GM23338 (cell line): ENCODE data around the gene SLC39A11. TPM values are rescaled to one million over a fixed set of nuclear protein-coding genes. Genes with fewer than 3 reads are reported as not detected.

Experiments used
- ATAC-seq: fragments of 200-7000 bp; cut with Tn5 transposase; 3 replicates; pipeline ENCODE4 v1.9.1; 2020
- DNase-seq: peaks from one replicate; pipeline ENCODE4 v3.0.0-alpha.2; 2015; ENCODE audit warnings: low spot score
- H2AFZ ChIP-seq: fragments of 200-600 bp; sonication (generic); 2 replicates; pipeline ENCODE4 v1.8.0; 2016; ENCODE audit warnings: antibody characterized with exemption, mild to moderate bottlenecking, moderate library complexity
- H3F3A ChIP-seq: fragments of 200-600 bp; sonication (generic); replicated peaks from 2 replicates; pipeline ENCODE4 v1.8.0; 2017; ENCODE audit warnings: antibody characterized with exemption, mixed run types, low read depth
- H3K27ac ChIP-seq: fragments of 200-600 bp; sonication (generic); 2 replicates; pipeline ENCODE4 v1.6.1; 2016; ENCODE audit warnings: low read depth
- H3K27me3 ChIP-seq: fragments of 200-600 bp; sonication (generic); 2 replicates; pipeline ENCODE4 v1.8.0; 2016; ENCODE audit warnings: mild to moderate bottlenecking, mixed run types, moderate library complexity; ENCODE audit not compliant: insufficient read depth
- H3K36me3 ChIP-seq: fragments of 200-600 bp; sonication (generic); 2 replicates; pipeline ENCODE4 v1.8.0; 2016; ENCODE audit warnings: mild to moderate bottlenecking; ENCODE audit not compliant: insufficient read depth
- H3K4me1 ChIP-seq: fragments of 200-600 bp; sonication (generic); 2 replicates; pipeline ENCODE4 v1.8.0; 2016; ENCODE audit warnings: mild to moderate bottlenecking, moderate library complexity; ENCODE audit not compliant: insufficient read depth
- H3K4me2 ChIP-seq: fragments of 200-600 bp; sonication (generic); 2 replicates; pipeline ENCODE4 v1.7.1; 2017; ENCODE audit warnings: mixed run types
- H3K4me3 ChIP-seq: fragments of 200-600 bp; sonication (generic); 2 replicates; pipeline ENCODE4 v1.6.1; 2016; ENCODE audit warnings: mixed run types
- H3K79me2 ChIP-seq: fragments of 200-600 bp; sonication (generic); replicated peaks from 2 replicates; pipeline ENCODE4 v1.8.0; 2017; ENCODE audit warnings: mild to moderate bottlenecking; ENCODE audit not compliant: insufficient read depth
- H3K9me2 ChIP-seq: fragments of 200-600 bp; sonication (generic); 2 replicates; pipeline ENCODE4 v1.8.0; 2017; ENCODE audit not compliant: insufficient read depth
- H4K20me1 ChIP-seq: fragments of 200-600 bp; sonication (generic); replicated peaks from 2 replicates; pipeline ENCODE4 v1.8.0; 2017; ENCODE audit warnings: mild to moderate bottlenecking; ENCODE audit not compliant: insufficient read depth
- H3K27ac Mint-ChIP-seq: 2 replicates; pipeline ENCODE4 v1.8.0; 2020; ENCODE audit warnings: inconsistent platforms, mild to moderate bottlenecking, moderate library complexity, mixed read lengths
- H3K27me3 Mint-ChIP-seq: 3 replicates; pipeline ENCODE4 v1.8.0; 2022; ENCODE audit warnings: low read depth, mild to moderate bottlenecking, moderate library complexity, mixed read lengths, inconsistent platforms; ENCODE audit not compliant: insufficient read depth, poor library complexity
- H3K36me3 Mint-ChIP-seq: 3 replicates; pipeline ENCODE4 v1.8.0; 2021; ENCODE audit warnings: low read depth, mild to moderate bottlenecking, inconsistent platforms, moderate library complexity, mixed read lengths
- H3K4me1 Mint-ChIP-seq: 3 replicates; pipeline ENCODE4 v1.8.0; 2020; ENCODE audit warnings: mild to moderate bottlenecking, inconsistent platforms, mixed read lengths
- H3K4me3 Mint-ChIP-seq: 3 replicates; pipeline ENCODE4 v1.8.0; 2021; ENCODE audit warnings: moderate library complexity, mild to moderate bottlenecking, inconsistent platforms, mixed read lengths
- H3K9me3 Mint-ChIP-seq: 3 replicates; pipeline ENCODE4 v1.8.0; 2020; ENCODE audit warnings: moderate library complexity, mild to moderate bottlenecking, inconsistent platforms, mixed read lengths
- EZH2 ChIP-seq: fragments of 200-600 bp; sonication (generic); IDR thresholded peaks from one replicate; pipeline ENCODE4 v1.8.0; 2017; ENCODE audit warnings: antibody characterized with exemption, mild to moderate bottlenecking, low read depth; ENCODE audit not compliant: unreplicated experiment
- EZH2phosphoT487 ChIP-seq: fragments of 200-600 bp; sonication (generic); IDR thresholded peaks from one replicate; pipeline ENCODE4 v1.8.1; 2018; ENCODE audit warnings: antibody characterized with exemption; ENCODE audit not compliant: unreplicated experiment
- JUNB ChIP-seq: IDR thresholded peaks from one replicate; pipeline ENCODE4 v1.6.1; 2016; ENCODE audit warnings: antibody characterized with exemption; ENCODE audit not compliant: unreplicated experiment
- NANOG ChIP-seq: IDR thresholded peaks from 2 replicates; pipeline ENCODE4 v1.6.1; 2016; ENCODE audit warnings: antibody characterized with exemption, borderline replicate concordance
- POLR2AphosphoS5 ChIP-seq: IDR thresholded peaks from 2 replicates; pipeline ENCODE4 v1.6.1; 2016; ENCODE audit warnings: antibody characterized with exemption, low read depth
- STAT1 ChIP-seq: IDR thresholded peaks from one replicate; pipeline ENCODE4 v1.6.1; 2016; ENCODE audit warnings: antibody characterized with exemption; ENCODE audit not compliant: unreplicated experiment
- ZNF114 ChIP-seq: fragments of 250-450 bp; sonication (Bioruptor Pico); IDR thresholded peaks from 2 replicates; pipeline ENCODE4 v1.5.0; 2020; ENCODE audit warnings: mild to moderate bottlenecking, moderate library complexity
- ZNF331 ChIP-seq: fragments of 250-450 bp; sonication (Bioruptor Pico); IDR thresholded peaks from 2 replicates; pipeline ENCODE4 v1.5.0; 2020; ENCODE audit warnings: low read depth, mild to moderate bottlenecking, moderate library complexity
- polyA plus RNA-seq: library from polyadenylated mRNA; unstranded; fragments of >200 nt; fragmentation: Nextera tagmentation; extraction: Ambion mirVana; gene quantifications from 2 replicates; pipeline ENCODE4 v1.2.1, GENCODE V29; 2016
- total RNA-seq: library from RNA; depleted of rRNA; stranded (reverse); fragments of >200 nt; shearing (Covaris generic); gene quantifications from 2 replicates; pipeline ENCODE4 v1.2.3, GENCODE V29; 2014
- TF ChIP-seq, protein P1 (sequence below): fragments of 250-450 bp; sonication (Bioruptor Pico); IDR thresholded peaks from 2 replicates; pipeline ENCODE4 v1.5.0; 2020; ENCODE audit warnings: mild to moderate bottlenecking, moderate library complexity

Gene SLC39A11
- total and polyA plus RNA-seq, 2 experiments from 2014 or later, result 10.8 to 18.1 TPM

GRCh38 chr17:72935984-72936383, 156.5 kb downstream of the SLC39A11 start (continued):
- TF ChIP-seq, protein P1, sequence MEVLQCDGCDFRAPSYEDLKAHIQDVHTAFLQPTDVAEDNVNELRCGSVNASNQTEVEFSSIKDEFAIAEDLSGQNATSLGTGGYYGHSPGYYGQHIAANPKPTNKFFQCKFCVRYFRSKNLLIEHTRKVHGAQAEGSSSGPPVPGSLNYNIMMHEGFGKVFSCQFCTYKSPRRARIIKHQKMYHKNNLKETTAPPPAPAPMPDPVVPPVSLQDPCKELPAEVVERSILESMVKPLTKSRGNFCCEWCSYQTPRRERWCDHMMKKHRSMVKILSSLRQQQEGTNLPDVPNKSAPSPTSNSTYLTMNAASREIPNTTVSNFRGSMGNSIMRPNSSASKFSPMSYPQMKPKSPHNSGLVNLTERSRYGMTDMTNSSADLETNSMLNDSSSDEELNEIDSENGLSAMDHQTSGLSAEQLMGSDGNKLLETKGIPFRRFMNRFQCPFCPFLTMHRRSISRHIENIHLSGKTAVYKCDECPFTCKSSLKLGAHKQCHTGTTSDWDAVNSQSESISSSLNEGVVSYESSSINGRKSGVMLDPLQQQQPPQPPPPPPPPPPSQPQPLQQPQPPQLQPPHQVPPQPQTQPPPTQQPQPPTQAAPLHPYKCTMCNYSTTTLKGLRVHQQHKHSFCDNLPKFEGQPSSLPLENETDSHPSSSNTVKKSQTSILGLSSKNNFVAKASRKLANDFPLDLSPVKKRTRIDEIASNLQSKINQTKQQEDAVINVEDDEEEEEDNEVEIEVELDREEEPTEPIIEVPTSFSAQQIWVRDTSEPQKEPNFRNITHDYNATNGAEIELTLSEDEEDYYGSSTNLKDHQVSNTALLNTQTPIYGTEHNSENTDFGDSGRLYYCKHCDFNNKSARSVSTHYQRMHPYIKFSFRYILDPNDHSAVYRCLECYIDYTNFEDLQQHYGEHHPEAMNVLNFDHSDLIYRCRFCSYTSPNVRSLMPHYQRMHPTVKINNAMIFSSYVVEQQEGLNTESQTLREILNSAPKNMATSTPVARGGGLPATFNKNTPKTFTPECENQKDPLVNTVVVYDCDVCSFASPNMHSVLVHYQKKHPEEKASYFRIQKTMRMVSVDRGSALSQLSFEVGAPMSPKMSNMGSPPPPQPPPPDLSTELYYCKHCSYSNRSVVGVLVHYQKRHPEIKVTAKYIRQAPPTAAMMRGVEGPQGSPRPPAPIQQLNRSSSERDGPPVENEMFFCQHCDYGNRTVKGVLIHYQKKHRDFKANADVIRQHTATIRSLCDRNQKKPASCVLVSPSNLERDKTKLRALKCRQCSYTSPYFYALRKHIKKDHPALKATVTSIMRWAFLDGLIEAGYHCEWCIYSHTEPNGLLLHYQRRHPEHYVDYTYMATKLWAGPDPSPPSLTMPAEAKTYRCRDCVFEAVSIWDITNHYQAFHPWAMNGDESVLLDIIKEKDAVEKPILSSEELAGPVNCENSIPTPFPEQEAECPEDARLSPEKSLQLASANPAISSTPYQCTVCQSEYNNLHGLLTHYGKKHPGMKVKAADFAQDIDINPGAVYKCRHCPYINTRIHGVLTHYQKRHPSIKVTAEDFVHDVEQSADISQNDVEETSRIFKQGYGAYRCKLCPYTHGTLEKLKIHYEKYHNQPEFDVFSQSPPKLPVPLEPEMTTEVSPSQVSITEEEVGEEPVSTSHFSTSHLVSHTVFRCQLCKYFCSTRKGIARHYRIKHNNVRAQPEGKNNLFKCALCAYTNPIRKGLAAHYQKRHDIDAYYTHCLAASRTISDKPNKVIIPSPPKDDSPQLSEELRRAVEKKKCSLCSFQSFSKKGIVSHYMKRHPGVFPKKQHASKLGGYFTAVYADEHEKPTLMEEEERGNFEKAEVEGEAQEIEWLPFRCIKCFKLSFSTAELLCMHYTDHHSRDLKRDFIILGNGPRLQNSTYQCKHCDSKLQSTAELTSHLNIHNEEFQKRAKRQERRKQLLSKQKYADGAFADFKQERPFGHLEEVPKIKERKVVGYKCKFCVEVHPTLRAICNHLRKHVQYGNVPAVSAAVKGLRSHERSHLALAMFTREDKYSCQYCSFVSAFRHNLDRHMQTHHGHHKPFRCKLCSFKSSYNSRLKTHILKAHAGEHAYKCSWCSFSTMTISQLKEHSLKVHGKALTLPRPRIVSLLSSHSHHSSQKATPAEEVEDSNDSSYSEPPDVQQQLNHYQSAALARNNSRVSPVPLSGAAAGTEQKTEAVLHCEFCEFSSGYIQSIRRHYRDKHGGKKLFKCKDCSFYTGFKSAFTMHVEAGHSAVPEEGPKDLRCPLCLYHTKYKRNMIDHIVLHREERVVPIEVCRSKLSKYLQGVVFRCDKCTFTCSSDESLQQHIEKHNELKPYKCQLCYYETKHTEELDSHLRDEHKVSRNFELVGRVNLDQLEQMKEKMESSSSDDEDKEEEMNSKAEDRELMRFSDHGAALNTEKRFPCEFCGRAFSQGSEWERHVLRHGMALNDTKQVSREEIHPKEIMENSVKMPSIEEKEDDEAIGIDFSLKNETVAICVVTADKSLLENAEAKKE (CRISPR knock-in tag), result no peak
- TF ChIP-seq POLR2AphosphoS5 (no peak), NANOG (no peak), EZH2phosphoT487 (no peak)

GRCh38 chr17:72934927-72935326, 157.6 kb downstream of the SLC39A11 start:
- Mint-ChIP-seq H3K9me3 (no peaks in the 10 kb centered on the region), H3K27ac (no peak overlapping the region), H3K4me1 (peaks cover 16% of the 10 kb centered on the region), H3K27me3 (peaks cover 1% of the 10 kb centered on the region), H3K4me3 (no peak overlapping the region), H3K36me3 (0 out of 3 replicates have a peak, but pooled peaks cover 3% of the 10 kb centered on the region)
- Histone ChIP-seq H3K79me2 (no peaks in the 10 kb centered on the region), H3K27ac (no peak overlapping the region), H3K4me1 (peaks cover 14% of the 10 kb centered on the region), H3F3A (no peaks in the 10 kb centered on the region), H3K4me3 (no peak overlapping the region), H3K36me3 (no peaks in the 10 kb centered on the region), H3K9me2 (no peaks in the 10 kb centered on the region), H2AFZ (no peak overlapping the region), H4K20me1 (no peaks in the 10 kb centered on the region), H3K4me2 (no peak overlapping the region), H3K27me3 (no peaks in the 10 kb centered on the region)
- ATAC-seq (no peak), DNase-seq (no peak)
- no peak for TF ChIP-seq POLR2AphosphoS5
- no peak for TF ChIP-seq JUNB
- TF ChIP-seq EZH2, result no peak
- TF ChIP-seq ZNF114 (CRISPR knock-in tag), result no peak
- TF ChIP-seq, protein P1 (CRISPR knock-in tag), result no peak
- TF ChIP-seq ZNF331 (CRISPR knock-in tag), result no peak
- no peak for TF ChIP-seq EZH2phosphoT487
- TF ChIP-seq STAT1, result no peak
